H9 (cell line): ENCODE measurements around the gene RNF220. TPM values are rescaled to one million over a fixed set of nuclear protein-coding genes. Genes with fewer than 3 reads are reported as not detected.
A peak's percentile ranks its signal among the peaks of the same experiment; 100 is the strongest.

Experiments used
- DNase-seq: peaks from one replicate; pipeline ENCODE4 v3.0.0-alpha.2; 2017
- H2AFZ ChIP-seq: one replicate; pipeline ENCODE4 v1.6.1; 2013; ENCODE audit warnings: mild to moderate bottlenecking, low read length, control low read depth, moderate library complexity
- H2AK5ac ChIP-seq: 2 replicates; pipeline ENCODE4 v1.6.1; 2013; ENCODE audit warnings: low read length, control low read depth, mixed read lengths; ENCODE audit not compliant: insufficient read length
- H2BK120ac ChIP-seq: one replicate; pipeline ENCODE4 v1.6.1; 2013; ENCODE audit warnings: low read depth, mild to moderate bottlenecking, low read length, control low read depth, inconsistent platforms; ENCODE audit not compliant: poor library complexity, severe bottlenecking
- H2BK12ac ChIP-seq: 2 replicates; pipeline ENCODE4 v1.6.1; 2013; ENCODE audit warnings: low read length, control low read depth, mixed read lengths, low read depth; ENCODE audit not compliant: insufficient read length
- H2BK15ac ChIP-seq: 2 replicates; pipeline ENCODE4 v1.6.1; 2013; ENCODE audit warnings: low read depth, low read length, control low read depth
- H2BK20ac ChIP-seq: one replicate; pipeline ENCODE4 v1.6.1; 2013; ENCODE audit warnings: low read depth, mild to moderate bottlenecking, low read length, control low read depth, inconsistent platforms; ENCODE audit not compliant: poor library complexity, severe bottlenecking
- H2BK5ac ChIP-seq: 2 replicates; pipeline ENCODE4 v1.6.1; 2013; ENCODE audit warnings: low read length, control low read depth, mixed read lengths; ENCODE audit not compliant: insufficient read length
- H3K14ac ChIP-seq: 2 replicates; pipeline ENCODE4 v1.6.1; 2013; ENCODE audit warnings: low read length, control low read depth; ENCODE audit not compliant: insufficient read depth
- H3K18ac ChIP-seq: 2 replicates; pipeline ENCODE4 v1.6.1; 2013; ENCODE audit warnings: low read depth, mild to moderate bottlenecking, mixed read lengths, low read length, control low read depth; ENCODE audit not compliant: insufficient read length
- H3K23ac ChIP-seq: 2 replicates; pipeline ENCODE4 v1.6.1; 2013; ENCODE audit warnings: low read length, control low read depth, mixed read lengths, low read depth; ENCODE audit not compliant: insufficient read length
- H3K23me2 ChIP-seq: 2 replicates; pipeline ENCODE4 v1.6.1; 2013; ENCODE audit warnings: low read depth, mild to moderate bottlenecking, mixed read lengths, low read length, control low read depth; ENCODE audit not compliant: insufficient read length, poor library complexity, severe bottlenecking
- H3K27ac ChIP-seq: 2 replicates; pipeline ENCODE4 v1.5.1; 2013; ENCODE audit warnings: low read length, control low read depth, mixed read lengths, low read depth; ENCODE audit not compliant: insufficient read length
- H3K27me3 ChIP-seq: 2 replicates; pipeline ENCODE4 v1.6.1; 2013; ENCODE audit warnings: low read length, control low read depth, inconsistent platforms; ENCODE audit not compliant: insufficient read depth
- H3K4ac ChIP-seq: 2 replicates; pipeline ENCODE4 v1.6.1; 2013; ENCODE audit warnings: low read depth, mild to moderate bottlenecking, control low read depth, inconsistent platforms, low read length, moderate library complexity
- H3K4me1 ChIP-seq: 2 replicates; pipeline ENCODE4 v1.6.1; 2013; ENCODE audit warnings: low read length, control low read depth, inconsistent platforms; ENCODE audit not compliant: insufficient read depth
- H3K4me2 ChIP-seq: 2 replicates; pipeline ENCODE4 v1.6.1; 2013; ENCODE audit warnings: low read length, control low read depth, mixed read lengths; ENCODE audit not compliant: insufficient read length, insufficient read depth
- H3K56ac ChIP-seq: 2 replicates; pipeline ENCODE4 v1.6.1; 2013; ENCODE audit warnings: low read depth, mild to moderate bottlenecking, mixed read lengths, low read length, control low read depth; ENCODE audit not compliant: insufficient read length
- H3K79me1 ChIP-seq: 2 replicates; pipeline ENCODE4 v1.6.1; 2013; ENCODE audit warnings: low read depth, mild to moderate bottlenecking, moderate library complexity, low read length, control low read depth, inconsistent platforms; ENCODE audit not compliant: insufficient read depth, poor library complexity, severe bottlenecking
- H3K79me2 ChIP-seq: 2 replicates; pipeline ENCODE4 v1.6.1; 2013; ENCODE audit warnings: low read length, control low read depth, inconsistent platforms; ENCODE audit not compliant: insufficient read depth
- H3K9ac ChIP-seq: 2 replicates; pipeline ENCODE4 v1.6.1; 2013; ENCODE audit warnings: low read length, control low read depth, mixed read lengths; ENCODE audit not compliant: insufficient read length; ENCODE audit errors: extremely low read depth
- H3K9me3 ChIP-seq: one replicate; pipeline ENCODE4 v1.6.1; 2013; ENCODE audit warnings: low read depth, low read length, inconsistent platforms; ENCODE audit not compliant: control insufficient read depth
- H3T11ph ChIP-seq: one replicate; pipeline ENCODE4 v1.6.1; 2013; ENCODE audit warnings: mild to moderate bottlenecking, low read length, control low read depth, inconsistent platforms
- H4K20me1 ChIP-seq: one replicate; pipeline ENCODE4 v1.6.1; 2013; ENCODE audit not compliant: control insufficient read depth, insufficient read length, insufficient read depth
- H4K5ac ChIP-seq: 2 replicates; pipeline ENCODE4 v1.6.1; 2013; ENCODE audit warnings: low read depth, mild to moderate bottlenecking, mixed read lengths, low read length, control low read depth; ENCODE audit not compliant: insufficient read length
- H4K8ac ChIP-seq: replicated peaks from 2 replicates; pipeline ENCODE4 v1.6.1; 2013; ENCODE audit warnings: low read length, control low read depth, mixed read lengths, low read depth; ENCODE audit not compliant: insufficient read length
- H4K91ac ChIP-seq: 2 replicates; pipeline ENCODE4 v1.6.1; 2013; ENCODE audit warnings: low read depth, mild to moderate bottlenecking, moderate library complexity, mixed read lengths, low read length, control low read depth; ENCODE audit not compliant: insufficient read length
- H3K27ac Mint-ChIP-seq, 3 experiments: 2 replicates in 2 of 3; 3 replicates in 1 of 3; pipeline ENCODE4 v1.8.0; 2020 to 2021; ENCODE audit warnings: mixed read lengths in 3 of 3, mild to moderate bottlenecking in 1 of 3, moderate library complexity in 1 of 3
- H3K27me3 Mint-ChIP-seq: 2 replicates; pipeline ENCODE4 v1.8.0; 2021; ENCODE audit warnings: low read depth, mild to moderate bottlenecking, moderate library complexity, mixed read lengths
- H3K36me3 Mint-ChIP-seq, 3 experiments: 2 replicates in 2 of 3; 3 replicates in 1 of 3; pipeline ENCODE4 v1.8.0; 2020 to 2021; ENCODE audit warnings: low read depth in 3 of 3, mixed read lengths in 3 of 3; ENCODE audit not compliant: insufficient read depth in 1 of 3
- H3K4me1 Mint-ChIP-seq, 2 experiments: 2 replicates each; pipeline ENCODE4 v1.8.0; 2020; ENCODE audit warnings: mixed read lengths in 2 of 2
- H3K4me3 Mint-ChIP-seq, 2 experiments: 2 replicates in 1 of 2; 3 replicates in 1 of 2; pipeline ENCODE4 v1.8.0; 2020 to 2021; ENCODE audit warnings: mild to moderate bottlenecking in 2 of 2, mixed read lengths in 2 of 2, moderate library complexity in 1 of 2
- H3K9me3 Mint-ChIP-seq, 2 experiments: 2 replicates in 1 of 2; 3 replicates in 1 of 2; pipeline ENCODE4 v1.8.0; 2020; ENCODE audit warnings: mild to moderate bottlenecking in 2 of 2, mixed read lengths in 2 of 2, moderate library complexity in 1 of 2
- CTCF ChIP-seq: fragments of 200-600 bp; sonication (generic); conservative IDR thresholded peaks from 3 replicates; pipeline ENCODE4 v1.8.0; 2021; ENCODE audit warnings: antibody characterized with exemption, mild to moderate bottlenecking
- WGBS: extraction: QIAGEN DNeasy Blood & Tissue Kit; methylation state at CpG from one replicate; pipeline ENCODE4 v1.1.7; 2013; ENCODE audit warnings: missing lambda C conversion rate, low lambda C conversion rate, mixed read lengths; ENCODE audit not compliant: insufficient read length; ENCODE audit errors: extremely low coverage; 5-methylcytosine and 5-hydroxymethylcytosine counted together
- total RNA-seq: library from RNA; stranded (reverse); gene quantifications from 2 replicates; pipeline ENCODE4 v1.2.1, GENCODE V29; 2021

RNF220 gene
- total RNA-seq, 1 experiment from 2014 or later = 109 TPM

- peak overlapping the region; percentile 83 for H3K4me2 ChIP-seq
- H3T11ph ChIP-seq = no peak overlapping the region
- H2BK15ac ChIP-seq = no peak overlapping the region
- no peak overlapping the region for H2BK120ac ChIP-seq
- H3K79me2 ChIP-seq = no peaks in the 10 kb centered on the region
- H2BK12ac ChIP-seq = no peak overlapping the region
- H3K27ac ChIP-seq = no peak overlapping the region
- TF ChIP-seq CTCF = no peak
- Mint-ChIP-seq H3K27ac (peak overlapping the region in 1 of 3 experiments; percentile 91; a peak in 3 of 7 replicates), H3K4me1 (peaks cover 9 to 15% of the 10 kb centered on the region in 2 experiments), H3K4me3 (peak overlapping the region; percentile 88 to 99), H3K9me3 (no peaks in the 10 kb centered on the region; a peak in 1 of 5 replicates), H3K36me3 (no peaks in the 10 kb centered on the region), H3K27me3 (peaks cover 54% of the 10 kb centered on the region)
- H2BK5ac ChIP-seq = no peak overlapping the region
- H3K23ac ChIP-seq = no peak overlapping the region
- H3K23me2 ChIP-seq = peaks cover 29% of the 10 kb centered on the region
- H3K4me1 ChIP-seq = no peaks in the 10 kb centered on the region; the same call in 1 of the 2 replicates
- no peak overlapping the region for H3K4ac ChIP-seq
- DNase-seq = peak; percentile 54
- no peaks in the 10 kb centered on the region for H3K9me3 ChIP-seq
- H2AFZ ChIP-seq = no peak overlapping the region
- no peak overlapping the region for H2BK20ac ChIP-seq
- no peak overlapping the region for H3K9ac ChIP-seq
- no peaks in the 10 kb centered on the region for H4K20me1 ChIP-seq
- no peak overlapping the region for H3K18ac ChIP-seq
- no peaks in the 10 kb centered on the region for H3K79me1 ChIP-seq
- H4K8ac ChIP-seq = no peak overlapping the region
- H2AK5ac ChIP-seq = no peak overlapping the region
- no peak overlapping the region for H3K14ac ChIP-seq
- no peak overlapping the region for H4K91ac ChIP-seq
- no CpG with 5 or more reads among the region's 66 CpGs for WGBS
- H3K27me3 ChIP-seq = peaks cover 32% of the 10 kb centered on the region; the same call in 1 of the 2 replicates
- H3K56ac ChIP-seq = no peak overlapping the region
- H4K5ac ChIP-seq = no peak overlapping the region
Measured at GRCh38 chr1:44405798-44406736, 1.0 kb downstream of the RNF220 start.
